ENCODE results near the gene OR6S1. TPM values are rescaled to one million over a fixed set of nuclear protein-coding genes. Genes with fewer than 3 reads are reported as not detected.

The OR6S1 gene
- total and polyA plus RNA-seq, 2 of the 8 experiments (the other 6 are each of a cell fraction or from before 2014, with no cell fraction given): not detected

DNA sequence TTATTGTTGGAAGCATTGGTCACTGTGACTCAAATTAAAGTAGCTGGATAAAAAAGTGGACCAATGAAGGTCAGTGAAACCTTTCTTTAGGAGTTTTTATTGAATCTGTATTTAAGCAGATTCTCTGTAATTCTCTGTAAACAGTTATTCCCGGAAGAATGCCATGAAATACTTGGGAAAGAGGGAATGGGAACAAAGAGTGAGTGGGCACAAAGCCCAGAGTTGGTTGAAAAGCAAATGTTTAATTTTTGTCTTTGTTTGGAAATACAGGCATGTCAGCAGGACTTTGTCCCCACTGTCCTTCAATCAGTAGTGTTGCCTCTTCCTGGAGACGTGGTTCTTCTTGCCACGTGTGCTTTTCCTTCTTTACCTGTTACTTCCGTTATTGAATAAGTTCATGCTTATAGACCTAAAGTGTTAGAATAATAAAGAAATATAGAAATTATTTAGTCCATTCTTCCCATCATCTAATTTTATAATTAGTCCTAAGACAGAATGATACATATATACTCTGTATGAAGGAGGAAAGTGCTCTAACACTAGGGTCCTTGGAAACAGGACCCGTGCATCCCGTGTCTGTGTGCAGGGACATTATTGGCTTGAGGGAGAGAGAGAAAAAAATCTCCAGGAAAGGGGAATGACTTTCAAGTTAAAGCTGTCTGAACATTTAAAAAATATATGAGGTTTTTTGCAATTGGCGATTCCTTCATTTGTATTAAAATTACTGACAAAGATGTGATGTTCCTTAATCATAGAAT, 45.1 kb upstream of the OR6S1 start (continued):
- TF ChIP-seq, protein P1, sequence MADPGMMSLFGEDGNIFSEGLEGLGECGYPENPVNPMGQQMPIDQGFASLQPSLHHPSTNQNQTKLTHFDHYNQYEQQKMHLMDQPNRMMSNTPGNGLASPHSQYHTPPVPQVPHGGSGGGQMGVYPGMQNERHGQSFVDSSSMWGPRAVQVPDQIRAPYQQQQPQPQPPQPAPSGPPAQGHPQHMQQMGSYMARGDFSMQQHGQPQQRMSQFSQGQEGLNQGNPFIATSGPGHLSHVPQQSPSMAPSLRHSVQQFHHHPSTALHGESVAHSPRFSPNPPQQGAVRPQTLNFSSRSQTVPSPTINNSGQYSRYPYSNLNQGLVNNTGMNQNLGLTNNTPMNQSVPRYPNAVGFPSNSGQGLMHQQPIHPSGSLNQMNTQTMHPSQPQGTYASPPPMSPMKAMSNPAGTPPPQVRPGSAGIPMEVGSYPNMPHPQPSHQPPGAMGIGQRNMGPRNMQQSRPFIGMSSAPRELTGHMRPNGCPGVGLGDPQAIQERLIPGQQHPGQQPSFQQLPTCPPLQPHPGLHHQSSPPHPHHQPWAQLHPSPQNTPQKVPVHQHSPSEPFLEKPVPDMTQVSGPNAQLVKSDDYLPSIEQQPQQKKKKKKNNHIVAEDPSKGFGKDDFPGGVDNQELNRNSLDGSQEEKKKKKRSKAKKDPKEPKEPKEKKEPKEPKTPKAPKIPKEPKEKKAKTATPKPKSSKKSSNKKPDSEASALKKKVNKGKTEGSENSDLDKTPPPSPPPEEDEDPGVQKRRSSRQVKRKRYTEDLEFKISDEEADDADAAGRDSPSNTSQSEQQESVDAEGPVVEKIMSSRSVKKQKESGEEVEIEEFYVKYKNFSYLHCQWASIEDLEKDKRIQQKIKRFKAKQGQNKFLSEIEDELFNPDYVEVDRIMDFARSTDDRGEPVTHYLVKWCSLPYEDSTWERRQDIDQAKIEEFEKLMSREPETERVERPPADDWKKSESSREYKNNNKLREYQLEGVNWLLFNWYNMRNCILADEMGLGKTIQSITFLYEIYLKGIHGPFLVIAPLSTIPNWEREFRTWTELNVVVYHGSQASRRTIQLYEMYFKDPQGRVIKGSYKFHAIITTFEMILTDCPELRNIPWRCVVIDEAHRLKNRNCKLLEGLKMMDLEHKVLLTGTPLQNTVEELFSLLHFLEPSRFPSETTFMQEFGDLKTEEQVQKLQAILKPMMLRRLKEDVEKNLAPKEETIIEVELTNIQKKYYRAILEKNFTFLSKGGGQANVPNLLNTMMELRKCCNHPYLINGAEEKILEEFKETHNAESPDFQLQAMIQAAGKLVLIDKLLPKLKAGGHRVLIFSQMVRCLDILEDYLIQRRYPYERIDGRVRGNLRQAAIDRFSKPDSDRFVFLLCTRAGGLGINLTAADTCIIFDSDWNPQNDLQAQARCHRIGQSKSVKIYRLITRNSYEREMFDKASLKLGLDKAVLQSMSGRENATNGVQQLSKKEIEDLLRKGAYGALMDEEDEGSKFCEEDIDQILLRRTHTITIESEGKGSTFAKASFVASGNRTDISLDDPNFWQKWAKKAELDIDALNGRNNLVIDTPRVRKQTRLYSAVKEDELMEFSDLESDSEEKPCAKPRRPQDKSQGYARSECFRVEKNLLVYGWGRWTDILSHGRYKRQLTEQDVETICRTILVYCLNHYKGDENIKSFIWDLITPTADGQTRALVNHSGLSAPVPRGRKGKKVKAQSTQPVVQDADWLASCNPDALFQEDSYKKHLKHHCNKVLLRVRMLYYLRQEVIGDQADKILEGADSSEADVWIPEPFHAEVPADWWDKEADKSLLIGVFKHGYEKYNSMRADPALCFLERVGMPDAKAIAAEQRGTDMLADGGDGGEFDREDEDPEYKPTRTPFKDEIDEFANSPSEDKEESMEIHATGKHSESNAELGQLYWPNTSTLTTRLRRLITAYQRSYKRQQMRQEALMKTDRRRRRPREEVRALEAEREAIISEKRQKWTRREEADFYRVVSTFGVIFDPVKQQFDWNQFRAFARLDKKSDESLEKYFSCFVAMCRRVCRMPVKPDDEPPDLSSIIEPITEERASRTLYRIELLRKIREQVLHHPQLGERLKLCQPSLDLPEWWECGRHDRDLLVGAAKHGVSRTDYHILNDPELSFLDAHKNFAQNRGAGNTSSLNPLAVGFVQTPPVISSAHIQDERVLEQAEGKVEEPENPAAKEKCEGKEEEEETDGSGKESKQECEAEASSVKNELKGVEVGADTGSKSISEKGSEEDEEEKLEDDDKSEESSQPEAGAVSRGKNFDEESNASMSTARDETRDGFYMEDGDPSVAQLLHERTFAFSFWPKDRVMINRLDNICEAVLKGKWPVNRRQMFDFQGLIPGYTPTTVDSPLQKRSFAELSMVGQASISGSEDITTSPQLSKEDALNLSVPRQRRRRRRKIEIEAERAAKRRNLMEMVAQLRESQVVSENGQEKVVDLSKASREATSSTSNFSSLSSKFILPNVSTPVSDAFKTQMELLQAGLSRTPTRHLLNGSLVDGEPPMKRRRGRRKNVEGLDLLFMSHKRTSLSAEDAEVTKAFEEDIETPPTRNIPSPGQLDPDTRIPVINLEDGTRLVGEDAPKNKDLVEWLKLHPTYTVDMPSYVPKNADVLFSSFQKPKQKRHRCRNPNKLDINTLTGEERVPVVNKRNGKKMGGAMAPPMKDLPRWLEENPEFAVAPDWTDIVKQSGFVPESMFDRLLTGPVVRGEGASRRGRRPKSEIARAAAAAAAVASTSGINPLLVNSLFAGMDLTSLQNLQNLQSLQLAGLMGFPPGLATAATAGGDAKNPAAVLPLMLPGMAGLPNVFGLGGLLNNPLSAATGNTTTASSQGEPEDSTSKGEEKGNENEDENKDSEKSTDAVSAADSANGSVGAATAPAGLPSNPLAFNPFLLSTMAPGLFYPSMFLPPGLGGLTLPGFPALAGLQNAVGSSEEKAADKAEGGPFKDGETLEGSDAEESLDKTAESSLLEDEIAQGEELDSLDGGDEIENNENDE (IDR thresholded peaks at IDR 0.05; ENCODE audit: insufficient replicate concordance, low read length): no peak
- TF ChIP-seq, protein P2, sequence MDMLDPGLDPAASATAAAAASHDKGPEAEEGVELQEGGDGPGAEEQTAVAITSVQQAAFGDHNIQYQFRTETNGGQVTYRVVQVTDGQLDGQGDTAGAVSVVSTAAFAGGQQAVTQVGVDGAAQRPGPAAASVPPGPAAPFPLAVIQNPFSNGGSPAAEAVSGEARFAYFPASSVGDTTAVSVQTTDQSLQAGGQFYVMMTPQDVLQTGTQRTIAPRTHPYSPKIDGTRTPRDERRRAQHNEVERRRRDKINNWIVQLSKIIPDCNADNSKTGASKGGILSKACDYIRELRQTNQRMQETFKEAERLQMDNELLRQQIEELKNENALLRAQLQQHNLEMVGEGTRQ (IDR thresholded peaks at IDR 0.05; ENCODE audit: low read length): no peak
- TF ChIP-seq JUN (IDR thresholded peaks at IDR 0.05; ENCODE audit: low read depth, low read length): no peak
- TF ChIP-seq, protein P3, sequence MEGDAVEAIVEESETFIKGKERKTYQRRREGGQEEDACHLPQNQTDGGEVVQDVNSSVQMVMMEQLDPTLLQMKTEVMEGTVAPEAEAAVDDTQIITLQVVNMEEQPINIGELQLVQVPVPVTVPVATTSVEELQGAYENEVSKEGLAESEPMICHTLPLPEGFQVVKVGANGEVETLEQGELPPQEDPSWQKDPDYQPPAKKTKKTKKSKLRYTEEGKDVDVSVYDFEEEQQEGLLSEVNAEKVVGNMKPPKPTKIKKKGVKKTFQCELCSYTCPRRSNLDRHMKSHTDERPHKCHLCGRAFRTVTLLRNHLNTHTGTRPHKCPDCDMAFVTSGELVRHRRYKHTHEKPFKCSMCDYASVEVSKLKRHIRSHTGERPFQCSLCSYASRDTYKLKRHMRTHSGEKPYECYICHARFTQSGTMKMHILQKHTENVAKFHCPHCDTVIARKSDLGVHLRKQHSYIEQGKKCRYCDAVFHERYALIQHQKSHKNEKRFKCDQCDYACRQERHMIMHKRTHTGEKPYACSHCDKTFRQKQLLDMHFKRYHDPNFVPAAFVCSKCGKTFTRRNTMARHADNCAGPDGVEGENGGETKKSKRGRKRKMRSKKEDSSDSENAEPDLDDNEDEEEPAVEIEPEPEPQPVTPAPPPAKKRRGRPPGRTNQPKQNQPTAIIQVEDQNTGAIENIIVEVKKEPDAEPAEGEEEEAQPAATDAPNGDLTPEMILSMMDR (IDR thresholded peaks at IDR 0.05; ENCODE audit: control extremely low read depth in 1 of 3, insufficient read depth in 1 of 3, low read depth in 1 of 3, low read length in 3 of 3): no peak
- no peak for TF ChIP-seq RAD21 (IDR thresholded peaks at IDR 0.05 in 1 of 2, conservative IDR thresholded peaks at IDR 0.05 in 1 of 2; ENCODE audit: low read depth in 2 of 2, low read length in 2 of 2)
- TF ChIP-seq BRCA1 (IDR thresholded peaks at IDR 0.05; ENCODE audit: low read depth, low read length): no peak
